NCI-H1105 treated with DMSO at 0.1 percent for 48 hours (cell line): ENCODE measurements around the gene NKAIN1.
"Not testable (repeated sequence)": the region's sequence is repeated elsewhere in the genome, so short reads cannot be mapped to it uniquely, and the experiment has no call there.

ENCODE experiments used
- DNase-seq: peaks from one replicate; lab custom pipeline; 2025; lab: John Stamatoyannopoulos, UW

NKAIN1 gene

DNA sequence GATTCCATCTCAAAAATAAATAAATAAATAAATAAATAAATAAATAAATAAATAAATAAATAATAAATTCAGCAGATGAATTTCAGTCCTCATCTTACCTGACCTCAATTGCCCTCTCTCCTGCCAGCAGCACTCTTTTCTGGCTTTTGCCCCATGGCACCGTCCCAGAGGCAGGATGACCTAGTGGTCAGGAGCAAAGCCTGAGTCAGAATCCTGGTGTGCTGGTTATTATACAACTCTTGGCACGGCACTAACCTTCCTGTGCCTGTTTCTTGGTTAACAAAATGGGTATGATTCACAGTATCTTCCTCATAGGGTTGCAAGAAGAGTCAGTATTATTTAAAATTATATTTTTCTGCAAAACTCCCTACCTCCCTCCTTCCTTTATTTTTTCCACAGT lies 43.0 kb downstream of the NKAIN1 start:
- DNase-seq: no peak

DNA sequence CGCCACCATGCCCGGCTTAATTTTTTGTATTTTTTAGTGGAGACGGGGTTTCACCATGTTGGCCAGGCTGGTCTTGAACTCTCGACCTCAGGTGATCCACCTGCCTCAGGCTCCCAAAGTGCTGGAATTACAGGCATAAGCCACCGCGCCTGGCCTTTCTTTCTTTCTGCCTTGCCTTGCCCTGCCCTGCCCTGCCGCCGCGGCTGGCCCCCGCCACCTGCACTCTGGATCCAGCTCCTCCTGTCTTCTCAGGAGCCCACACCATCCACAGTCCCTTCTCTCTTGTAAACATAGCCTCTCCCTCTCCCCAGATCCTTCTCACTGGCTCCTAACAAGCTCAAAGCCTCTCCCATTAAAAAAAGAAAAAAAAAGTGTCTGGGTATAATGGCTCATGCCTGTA lies 44.4 kb downstream of the NKAIN1 start:
- not testable (repeated sequence) for DNase-seq

DNA sequence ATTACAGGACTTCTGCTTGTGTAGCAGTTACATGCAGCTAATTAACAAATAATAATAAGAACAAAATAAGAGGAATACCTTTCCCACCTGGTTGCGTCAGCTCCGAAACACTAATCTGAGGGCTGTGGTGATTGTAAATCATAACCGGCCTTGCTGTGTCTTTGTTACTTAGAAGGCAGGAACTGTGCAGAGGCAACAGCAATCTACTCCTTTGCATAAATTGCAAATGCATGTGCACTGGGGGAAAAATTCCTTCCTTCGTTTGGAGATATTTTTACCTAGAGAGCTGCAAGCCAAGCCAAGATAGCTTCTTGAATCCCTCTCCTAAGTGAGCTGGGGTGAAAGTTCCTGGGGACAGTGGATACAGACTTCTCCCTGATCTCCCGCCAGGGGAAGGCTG lies 46.0 kb downstream of the NKAIN1 start:
- no peak for DNase-seq

DNA sequence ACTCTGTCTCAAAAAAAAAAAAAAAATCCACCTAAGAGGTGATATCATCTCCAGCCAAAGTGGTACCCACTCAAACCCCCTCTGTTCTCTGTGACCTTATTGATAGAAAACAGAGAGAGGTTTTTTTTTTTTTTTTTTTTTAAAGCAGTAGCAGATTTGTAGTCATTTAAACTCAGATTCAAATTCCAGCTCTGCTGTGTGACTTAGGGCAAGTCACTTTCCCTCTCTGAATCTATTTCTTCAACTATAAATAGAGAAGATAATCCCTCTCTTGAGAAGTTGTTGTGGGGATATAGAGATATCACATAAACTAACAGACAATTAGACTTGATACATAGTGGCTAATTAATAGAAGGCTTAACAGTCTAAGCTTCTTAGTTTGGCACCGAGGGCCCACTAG lies 48.4 kb downstream of the NKAIN1 start:
- DNase-seq: no peak

DNA sequence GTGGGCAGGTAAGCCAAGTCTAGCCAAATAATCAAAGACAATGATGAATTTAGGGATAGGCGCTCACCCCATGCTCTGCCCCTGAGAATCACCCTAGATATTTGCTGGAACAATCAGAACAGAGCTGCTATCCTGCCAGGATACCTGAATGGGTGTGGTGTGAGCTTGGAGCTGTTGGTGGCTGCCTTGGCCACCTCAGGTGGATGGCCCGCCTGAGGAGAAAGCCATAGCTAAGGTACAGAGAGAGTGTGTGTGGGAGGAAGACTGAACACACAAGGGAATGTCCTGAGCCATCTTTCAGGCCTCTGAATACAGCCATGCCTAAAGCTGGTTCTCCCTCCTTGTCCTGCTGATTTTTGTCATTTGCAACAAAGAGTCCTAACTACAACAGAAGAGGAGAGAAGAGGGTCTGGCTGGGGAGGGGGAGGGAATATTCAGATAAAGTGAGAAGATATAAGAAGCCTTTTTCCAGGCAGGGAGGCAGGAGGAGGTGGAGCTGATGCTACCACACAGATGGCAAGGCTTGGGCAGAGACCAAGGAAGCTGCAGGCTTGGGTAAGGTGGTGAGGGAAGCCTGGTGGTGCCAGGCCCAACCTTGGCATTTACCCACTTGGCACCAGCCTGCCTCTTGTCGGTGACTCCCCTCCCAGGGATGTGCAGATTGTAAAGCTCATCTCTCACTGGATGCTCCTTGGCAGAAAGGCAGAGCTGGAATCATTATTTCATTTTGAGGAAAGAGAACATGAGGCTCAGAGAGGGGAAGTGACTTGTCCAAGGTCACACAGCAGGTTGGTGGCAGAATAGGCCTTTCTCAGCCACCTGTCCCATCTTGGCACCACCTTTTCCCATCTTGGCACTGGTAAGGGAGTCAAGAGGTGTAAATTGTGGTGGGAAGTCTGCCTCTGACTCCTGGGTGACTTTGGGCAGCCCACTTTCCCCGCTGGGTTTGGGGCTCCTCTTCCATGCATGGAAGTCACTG lies 49.7 kb downstream of the NKAIN1 start:
- DNase-seq: no peak

DNA sequence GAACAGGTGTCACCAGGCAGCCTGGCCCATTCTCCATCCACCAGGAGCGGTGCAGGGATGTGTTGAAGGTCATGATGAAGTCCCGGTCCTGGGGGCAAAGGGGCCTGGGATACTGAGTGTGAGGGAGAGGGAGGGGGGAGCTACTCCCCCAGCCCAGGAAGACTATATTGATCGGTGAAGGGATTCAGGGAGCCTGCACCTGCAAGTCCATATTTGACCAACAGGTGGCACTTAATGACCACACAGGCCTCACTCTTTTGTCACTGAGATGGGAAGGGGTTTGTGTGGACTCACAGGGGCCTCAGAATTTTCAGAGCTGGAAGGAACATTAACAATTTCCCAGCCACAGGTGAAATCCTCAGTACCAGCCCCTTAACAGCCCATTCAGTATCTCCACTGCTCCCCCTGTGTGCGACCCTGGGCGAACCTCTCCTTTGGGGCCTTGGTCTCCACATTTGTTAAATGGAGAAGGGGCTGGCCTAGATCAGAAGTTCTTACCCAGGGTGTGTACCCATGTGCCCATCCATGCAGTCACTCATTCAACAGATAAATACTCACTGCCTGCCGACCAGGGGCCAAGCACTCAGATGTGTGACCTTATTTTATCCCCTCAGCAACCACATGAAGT lies 55.6 kb downstream of the NKAIN1 start:
- peak; percentile 65 for DNase-seq

DNA sequence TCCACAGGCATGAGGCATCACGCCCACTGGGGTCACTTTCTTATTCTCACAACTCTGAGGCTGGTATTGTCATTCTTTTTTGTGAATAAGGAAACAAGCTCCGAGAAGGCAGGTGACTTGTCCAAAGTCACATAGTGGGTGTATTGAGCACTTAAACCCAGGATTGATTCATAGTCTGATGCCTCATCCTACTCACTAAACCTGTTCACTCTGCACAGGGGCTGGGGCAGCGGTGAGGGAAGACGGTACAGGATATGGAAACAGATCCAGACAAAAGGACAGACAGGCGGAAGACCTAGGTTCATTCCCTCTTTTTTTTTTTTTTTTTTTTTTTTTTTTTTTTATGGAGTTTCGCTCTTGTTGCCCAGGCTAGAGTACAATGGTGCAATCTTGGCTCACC lies 56.6 kb downstream of the NKAIN1 start:
- DNase-seq: no peak

DNA sequence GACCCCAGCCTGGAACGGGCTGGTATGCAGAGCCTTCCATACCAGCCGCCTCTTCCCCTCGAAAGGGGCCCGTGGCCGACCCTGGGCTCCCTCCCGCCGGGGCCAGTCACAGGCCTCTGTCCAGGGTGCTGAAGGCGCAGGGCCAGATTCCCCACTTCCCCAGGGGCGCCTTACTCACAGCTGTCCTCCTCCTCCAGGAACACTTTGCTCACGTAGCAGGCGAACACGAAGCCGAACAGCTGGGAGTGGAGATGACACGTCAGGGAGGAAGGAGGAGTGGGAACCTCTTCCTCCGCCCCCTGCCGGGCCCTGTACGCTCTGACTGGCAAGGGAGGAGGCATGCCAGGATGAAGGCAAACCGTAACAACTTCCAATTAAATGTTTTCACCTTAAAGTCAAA lies 57.3 kb downstream of the NKAIN1 start:
- DNase-seq: peak; percentile 81

DNA sequence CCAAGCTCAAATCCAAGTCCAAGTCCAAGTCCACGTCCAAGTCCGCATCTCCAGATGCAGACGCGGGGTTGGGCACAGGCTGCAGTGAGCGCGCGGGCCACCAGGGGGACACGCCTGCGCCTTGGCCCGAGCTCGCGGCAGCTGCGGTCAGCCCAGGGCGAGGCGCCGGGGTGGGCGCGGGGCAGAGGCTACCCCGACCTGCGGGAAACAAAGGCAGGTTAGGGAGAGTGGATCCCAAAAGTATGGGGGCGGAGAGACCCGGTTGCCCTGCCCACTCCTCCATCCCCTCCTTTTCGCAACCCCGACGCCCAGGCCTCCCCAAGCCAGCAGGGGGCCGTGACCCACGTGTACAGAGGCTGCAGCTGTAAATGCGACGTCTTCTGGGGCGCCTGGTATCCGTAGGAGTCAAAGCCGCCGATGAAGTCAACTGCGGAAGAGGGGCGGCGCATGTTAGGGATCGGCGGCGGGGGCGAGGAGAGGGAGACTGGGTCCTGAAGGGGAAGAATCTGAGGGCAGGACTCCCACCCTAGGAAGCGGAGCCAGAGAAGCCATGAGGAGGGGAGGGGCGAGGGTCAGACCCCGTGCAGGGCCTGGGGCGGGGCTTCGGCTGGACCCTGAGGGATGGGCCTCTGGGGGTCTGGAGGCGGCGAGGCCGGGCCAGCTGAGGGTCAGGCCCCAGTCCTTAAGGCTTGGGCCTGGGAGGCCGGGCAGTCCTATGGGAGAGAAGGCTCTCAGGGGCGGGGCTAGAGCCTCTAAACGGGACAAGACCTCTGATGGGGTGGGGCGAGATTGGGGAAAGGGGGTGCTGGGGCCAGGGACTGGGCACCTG lies 58.0 kb downstream of the NKAIN1 start:
- peak; percentile 63 for DNase-seq

DNA sequence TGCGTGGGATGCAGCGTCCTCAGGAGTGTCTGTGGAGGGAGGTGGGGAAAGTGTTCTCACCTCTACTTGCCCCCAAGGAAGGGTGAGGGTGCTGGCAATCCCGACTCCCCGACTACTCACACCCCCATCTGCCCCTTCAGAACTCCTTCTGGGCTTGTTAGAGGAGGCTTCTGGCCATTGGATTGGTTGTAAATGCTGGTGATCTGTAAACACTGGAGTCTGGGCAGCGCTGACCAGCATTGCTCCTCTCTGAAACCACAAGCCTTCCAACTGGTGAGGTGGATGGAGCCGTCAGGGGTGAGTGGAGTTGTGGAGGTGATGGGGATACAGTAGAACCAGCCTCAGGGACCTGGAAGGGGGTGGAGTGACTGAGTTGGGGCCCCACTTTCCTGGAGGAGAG lies 59.3 kb downstream of the NKAIN1 start:
- no peak for DNase-seq

DNA sequence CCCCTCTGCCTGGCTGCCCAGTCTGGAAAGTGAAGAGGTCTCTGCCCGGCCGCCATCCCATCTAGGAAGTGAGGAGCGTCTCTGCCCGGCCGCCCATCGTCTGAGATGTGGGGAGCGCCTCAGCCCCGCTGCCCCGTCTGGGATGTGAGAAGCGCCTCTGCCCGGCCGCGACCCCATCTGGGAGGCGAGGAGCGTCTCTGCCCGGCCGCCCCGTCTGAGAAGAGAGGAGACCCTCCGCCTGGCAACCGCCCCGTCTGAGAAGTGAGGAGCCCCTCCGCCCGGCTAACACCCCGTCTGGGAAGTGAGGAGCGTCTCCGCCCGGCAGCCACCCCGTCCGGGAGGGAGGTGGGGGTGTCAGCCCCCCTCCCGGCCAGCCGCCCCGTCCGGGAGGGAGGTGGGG lies 63.4 kb downstream of the NKAIN1 start:
- DNase-seq: not testable (repeated sequence)

DNA sequence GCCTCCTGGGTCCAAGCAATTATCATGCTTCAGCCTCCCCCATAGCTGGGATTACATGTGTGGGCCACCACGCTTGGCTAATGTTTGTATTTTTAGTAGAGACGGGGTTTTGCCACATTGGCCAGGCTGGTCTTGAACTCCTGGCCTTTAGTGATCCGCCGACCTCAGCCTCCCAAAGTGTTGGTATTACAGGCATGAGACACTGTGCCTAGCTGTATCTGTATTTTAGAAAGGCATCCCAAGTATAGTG lies 69.3 kb downstream of the NKAIN1 start:
- DNase-seq: no peak

DNA sequence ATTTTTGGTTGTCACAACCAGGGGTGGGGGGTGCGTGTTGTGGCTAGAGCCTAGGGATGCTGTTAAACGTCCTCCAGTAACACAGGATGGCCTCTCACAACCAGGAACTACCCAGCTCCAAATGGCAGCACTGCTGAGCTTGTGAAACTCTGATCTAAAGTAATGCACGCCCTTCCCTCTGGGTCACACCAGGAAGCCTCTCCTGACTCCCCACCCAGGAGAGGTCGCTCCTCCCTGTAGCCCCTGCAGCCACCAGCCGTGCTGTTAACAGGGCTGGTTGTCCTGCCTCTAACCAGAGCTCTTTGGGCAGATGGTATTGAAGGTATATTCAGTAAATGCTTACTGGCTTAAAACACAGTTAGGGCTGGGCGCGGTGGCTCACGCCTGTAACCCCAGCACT lies 73.2 kb downstream of the NKAIN1 start:
- DNase-seq: no peak

DNA sequence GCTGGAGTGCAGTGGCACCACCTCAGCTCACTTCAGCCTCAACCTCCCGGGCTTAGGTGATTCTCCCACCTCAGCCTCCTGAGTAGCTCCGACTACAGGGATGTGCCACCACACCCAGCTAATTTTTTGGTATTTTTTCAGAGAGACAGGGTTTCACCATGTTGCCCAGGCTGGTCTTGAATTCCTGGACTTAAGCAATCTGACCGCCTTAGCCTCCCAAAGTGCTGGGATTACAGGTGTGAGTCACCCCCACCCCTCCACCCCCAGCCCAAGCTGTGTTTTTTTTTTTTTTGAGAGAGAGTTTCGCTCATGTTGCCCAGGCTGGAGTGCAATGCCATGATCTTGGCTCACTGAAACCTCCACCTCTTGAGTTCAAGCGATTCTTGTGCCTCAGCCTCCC lies 75.4 kb downstream of the NKAIN1 start:
- no peak for DNase-seq

DNA sequence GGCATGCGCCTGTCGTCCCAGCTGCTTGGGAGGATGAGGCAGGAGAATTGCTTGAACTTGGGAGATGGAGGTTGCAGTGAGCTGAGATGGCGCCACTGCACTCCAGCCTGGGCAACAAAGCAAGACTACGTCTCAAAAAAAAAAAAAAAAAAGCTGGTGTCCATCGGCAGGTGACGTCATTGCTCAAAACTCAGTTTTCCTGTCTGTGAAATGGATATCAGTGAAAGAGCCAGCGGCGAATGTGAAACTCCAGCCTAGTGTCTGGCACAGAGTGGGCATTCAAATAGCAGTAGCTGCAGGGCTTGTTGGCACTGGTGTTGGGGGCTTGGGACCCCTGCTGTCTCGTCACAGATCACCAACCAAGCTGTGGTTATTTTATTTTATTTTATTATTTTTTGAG lies 75.8 kb downstream of the NKAIN1 start:
- DNase-seq: no peak

DNA sequence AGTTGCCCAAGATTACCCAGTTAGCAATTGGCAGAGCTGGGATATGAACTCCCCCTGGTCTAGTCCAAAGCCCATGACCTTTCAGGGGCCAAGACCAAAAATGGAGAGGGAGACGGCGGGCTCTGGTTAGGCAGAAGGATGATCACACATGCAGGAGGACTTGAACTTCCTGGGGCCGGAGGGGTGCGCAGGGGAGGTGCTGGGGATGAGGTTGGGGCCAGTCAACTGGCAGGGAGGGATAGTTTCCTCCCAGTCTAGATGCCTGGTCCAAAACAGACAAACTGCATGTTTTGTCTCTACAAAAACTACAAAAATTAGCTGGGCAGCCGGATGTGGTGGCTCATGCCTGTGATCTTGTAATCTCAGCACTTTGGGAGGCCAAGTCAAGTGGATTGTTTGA lies 78.1 kb downstream of the NKAIN1 start:
- DNase-seq: no peak

DNA sequence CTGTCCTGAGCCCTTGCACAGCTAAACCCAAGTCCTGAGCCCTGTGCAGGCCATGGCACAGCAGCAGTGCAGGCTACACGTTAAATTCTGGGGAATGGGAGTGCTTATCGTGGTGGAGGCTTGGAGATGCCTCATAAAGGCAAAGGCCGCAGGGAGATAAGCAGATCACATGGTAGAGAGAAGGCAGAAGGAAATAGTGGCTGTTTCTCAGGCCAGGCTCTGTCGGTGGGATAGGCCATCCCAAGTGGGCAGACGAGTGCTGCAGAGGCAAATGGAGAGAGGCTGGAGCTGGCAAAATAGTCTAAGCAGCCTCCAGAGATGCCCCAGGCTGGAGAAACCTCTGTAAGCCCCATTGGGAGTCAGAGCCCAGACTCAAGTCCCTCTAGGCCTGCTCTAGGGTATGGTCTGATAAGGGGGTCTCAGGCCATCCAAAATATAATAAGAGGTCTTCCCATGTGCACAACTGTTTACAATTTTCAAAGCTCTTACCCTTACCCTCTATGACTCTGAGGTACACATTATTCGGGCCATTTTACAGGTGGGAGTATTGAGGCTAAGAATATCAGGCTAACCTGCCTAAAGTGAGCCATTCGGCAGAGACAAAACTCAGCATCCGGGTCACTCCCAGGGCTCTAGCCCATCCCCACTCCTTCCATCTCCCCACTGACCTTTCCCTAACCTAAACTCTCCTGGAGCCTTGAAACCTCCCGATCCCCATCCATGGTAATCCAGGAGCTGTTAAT lies 79.6 kb downstream of the NKAIN1 start:
- DNase-seq: no peak

DNA sequence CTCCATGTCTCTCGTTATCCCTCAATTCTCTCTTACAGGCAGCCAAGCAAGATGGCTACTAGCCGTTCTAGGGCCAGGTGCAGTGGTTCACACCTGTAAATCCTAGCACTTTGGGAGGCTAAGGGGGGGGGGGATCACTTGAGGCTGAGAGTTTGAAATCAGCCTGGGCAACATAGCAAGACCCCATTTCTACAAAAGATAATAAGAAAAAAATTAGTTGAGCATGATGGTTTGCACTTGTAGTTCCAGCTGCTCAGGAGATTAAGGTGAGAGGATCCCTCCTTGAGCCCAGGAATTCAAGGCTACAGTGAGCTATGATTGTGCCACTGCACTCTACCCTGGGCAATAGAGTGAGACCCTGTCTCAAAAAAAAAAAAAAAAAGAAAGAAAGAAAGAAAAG lies 80.4 kb downstream of the NKAIN1 start:
- DNase-seq: no peak

DNA sequence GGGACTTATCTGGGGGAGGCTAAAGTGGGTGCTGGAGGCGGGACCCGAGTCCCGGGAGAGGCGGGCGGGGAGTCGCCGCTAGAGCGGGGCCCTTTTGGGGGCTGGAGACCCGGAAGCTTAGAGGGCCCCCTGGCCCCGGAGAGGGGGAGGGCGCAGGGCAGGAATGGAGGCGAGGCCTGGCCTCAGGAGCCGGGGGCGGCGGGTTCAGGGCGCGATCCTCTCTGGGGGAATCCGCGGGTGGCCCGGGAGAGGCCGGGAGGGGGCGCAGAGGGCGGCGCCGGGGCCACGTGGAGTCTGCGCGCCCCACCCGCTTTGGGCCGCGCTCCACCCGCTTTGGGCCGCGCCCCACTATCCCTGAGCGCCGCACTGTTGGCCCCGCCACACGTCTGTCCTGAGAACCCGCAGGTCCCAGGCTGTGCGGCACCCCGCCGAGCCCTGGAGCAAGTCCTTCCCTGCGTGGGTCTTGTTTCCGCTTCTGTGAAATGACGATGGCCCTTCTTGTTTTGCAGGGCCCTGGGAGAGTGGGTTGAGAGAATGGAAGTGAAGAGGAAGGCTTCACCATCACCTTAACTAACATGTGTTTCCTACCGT lies 84.4 kb downstream of the NKAIN1 start:
- DNase-seq: peak; percentile 46

DNA sequence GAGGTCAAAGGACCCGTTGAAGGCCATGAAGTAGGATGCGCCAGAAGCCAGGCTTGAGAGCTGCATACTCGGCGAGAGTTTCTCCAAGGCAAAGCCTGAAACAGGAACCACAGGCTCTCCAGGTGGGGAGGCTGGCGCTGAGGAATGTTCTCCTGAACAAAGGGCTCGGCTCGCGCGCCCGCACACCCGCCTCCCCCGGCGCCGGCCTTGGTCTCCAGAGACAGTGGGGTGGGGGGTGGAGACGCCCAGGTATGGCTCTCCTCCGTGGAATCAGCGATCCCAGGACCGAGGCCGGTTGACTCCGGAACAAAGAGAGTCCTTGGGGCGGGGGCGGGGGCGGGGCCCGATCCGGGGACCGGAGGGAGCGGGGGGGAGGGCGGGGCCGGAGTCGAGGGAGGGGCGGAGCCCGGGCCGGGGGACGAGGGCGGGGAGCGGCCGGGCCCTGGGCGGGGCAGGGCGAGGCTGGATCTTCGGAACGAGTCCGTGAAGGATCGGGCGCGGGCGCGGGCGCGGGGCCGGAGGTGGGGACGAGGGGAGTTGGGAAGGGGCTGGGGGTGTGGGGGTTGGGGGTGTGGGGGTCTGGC lies 85.0 kb downstream of the NKAIN1 start:
- peak; percentile 88 for DNase-seq

DNA sequence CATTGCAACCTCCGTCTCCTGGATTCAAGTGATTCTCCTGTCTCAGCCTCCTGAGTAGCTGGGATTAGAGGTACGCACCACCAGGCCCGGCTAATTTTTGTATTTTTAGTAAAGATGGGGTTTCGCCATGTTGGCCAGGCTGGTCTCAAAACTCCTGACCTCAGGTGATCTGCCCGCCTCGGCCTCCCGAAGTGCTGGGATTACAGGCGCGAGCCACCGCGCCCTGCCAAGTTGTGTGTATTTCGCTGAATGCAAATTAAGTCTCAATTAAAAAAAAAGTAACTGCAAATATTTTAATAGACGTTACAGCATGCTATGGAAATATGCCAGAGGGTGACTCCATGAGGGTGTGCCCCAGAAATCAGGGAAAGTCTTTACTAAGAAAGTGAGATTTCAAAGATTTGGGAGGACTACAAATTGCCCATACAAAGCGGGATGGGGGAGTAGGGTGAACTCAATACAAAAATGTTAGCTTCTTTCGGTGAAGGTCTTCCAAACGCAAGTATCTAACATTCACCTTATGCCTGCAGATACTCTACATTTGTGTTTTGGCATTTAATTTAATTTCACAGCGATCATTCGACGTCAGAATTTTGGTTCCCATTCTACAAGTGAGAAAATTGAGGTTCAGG lies 85.6 kb downstream of the NKAIN1 start:
- DNase-seq: no peak
